HG02870 (cell line): ENCODE results near the gene MYOCD.

Experiments used
- ATAC-seq: cut with Tn5 transposase; IDR thresholded peaks from one replicate; pipeline ENCODE4 v1.9.1; 2021; ENCODE audit warnings: mild to moderate bottlenecking, moderate library complexity; ENCODE audit not compliant: unreplicated experiment

Gene MYOCD

DNA sequence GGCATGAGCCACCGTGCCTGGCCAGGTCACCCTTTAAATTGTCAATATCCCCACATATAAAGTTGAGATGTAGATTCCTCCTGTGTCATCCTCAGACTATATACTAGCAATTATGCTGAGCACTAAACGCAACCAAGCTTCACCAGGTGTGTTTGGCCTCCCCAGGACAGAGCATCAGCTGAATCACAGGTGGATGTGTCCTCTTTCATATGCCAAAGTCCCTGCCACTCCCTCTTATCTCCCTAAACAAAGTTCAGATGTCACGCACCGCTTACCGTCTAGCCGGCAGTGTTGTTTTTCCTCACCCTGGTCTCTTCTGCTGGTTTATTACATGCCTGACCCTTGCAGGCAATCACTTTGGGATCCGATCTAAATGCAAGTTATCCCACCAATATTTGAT is 79.8 kb downstream of the MYOCD start:
- no peak for ATAC-seq

DNA sequence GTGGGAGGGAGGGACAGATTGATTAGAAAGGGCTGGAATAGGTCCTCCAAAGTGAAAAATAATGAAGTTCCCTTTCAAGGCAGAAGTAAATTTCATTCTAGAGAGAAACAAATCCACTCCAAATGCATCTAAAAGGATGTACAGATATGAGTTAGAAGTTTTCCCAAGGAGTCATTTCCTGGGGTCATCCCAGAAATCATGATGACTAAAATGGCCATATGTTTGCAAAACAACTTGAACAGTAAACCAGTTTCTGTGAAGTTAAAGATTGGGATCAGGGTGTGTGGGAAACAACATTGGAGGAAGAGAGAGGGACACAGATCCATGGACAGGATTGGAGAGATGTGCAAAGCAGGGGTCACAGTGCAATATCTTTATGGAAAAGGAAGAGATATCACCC is 91.1 kb downstream of the MYOCD start:
- no peak for ATAC-seq

GRCh38 chr17:12759090-12759489 is 93.4 kb downstream of the MYOCD start:
- no peak for ATAC-seq

DNA sequence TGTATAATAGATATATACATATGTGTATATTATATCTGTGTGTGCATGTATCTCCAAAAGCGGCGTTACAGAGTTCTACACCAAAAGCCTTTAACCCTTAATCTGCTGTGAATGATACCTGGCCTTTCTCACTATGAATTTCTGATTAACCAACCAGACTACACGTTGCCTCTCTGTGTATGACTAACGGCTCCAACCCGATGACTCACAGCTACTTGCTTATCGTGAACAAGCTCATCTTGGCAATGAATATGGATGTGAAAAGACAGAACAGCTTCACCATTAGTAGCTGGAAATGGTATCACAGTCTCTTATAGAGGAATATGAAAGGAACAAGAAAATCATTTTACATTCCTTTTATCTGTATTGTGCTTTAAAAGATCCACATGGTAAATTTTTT is 99.9 kb downstream of the MYOCD start:
- ATAC-seq, result peak; percentile 87

GRCh38 chr17:12768255-12768654 is 102.6 kb downstream of the MYOCD start:
- ATAC-seq, result no peak

DNA sequence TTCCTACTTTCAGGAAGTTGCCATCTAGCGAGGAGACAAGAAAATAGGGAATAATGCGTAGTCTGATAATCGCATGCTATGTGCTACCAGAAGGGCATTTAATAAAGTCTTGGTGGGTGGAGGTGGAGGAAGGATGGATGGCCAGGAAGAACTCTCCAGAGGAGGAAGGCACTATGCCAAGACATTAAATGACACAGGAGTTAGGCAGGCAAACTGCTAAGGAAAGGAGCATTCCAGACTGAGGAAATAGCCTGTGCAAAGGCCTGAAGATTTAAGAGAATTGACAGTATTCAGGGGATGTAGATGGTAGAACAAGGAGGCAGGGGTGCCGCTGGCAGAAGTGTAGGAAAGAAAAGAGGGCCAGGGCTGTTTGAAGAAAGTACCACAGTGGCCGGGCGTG is 104.3 kb downstream of the MYOCD start:
- ATAC-seq, result no peak

DNA sequence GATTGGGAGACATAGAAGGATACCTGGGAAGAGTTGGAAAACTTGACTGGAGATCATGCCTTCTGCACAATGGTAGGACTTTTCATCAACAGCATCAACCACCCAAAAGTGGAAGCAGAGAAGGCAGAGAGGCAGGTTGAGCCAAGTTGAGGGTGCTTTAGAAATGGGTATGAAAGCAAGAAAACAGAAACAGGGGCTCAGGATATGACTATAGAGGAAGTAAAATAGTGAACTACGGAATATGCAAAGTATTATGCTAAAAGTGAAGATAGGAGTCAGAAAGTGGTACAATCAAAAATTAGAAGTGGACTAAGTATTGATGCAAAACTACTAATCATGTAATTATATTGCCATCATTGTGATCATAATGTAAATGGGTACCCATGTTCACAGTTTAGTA is 107.5 kb downstream of the MYOCD start:
- ATAC-seq, result peak; percentile 88

- ATAC-seq, result peak; percentile 82
Observed at GRCh38 chr17:12789075-12789480, 123.4 kb downstream of the MYOCD start.

DNA sequence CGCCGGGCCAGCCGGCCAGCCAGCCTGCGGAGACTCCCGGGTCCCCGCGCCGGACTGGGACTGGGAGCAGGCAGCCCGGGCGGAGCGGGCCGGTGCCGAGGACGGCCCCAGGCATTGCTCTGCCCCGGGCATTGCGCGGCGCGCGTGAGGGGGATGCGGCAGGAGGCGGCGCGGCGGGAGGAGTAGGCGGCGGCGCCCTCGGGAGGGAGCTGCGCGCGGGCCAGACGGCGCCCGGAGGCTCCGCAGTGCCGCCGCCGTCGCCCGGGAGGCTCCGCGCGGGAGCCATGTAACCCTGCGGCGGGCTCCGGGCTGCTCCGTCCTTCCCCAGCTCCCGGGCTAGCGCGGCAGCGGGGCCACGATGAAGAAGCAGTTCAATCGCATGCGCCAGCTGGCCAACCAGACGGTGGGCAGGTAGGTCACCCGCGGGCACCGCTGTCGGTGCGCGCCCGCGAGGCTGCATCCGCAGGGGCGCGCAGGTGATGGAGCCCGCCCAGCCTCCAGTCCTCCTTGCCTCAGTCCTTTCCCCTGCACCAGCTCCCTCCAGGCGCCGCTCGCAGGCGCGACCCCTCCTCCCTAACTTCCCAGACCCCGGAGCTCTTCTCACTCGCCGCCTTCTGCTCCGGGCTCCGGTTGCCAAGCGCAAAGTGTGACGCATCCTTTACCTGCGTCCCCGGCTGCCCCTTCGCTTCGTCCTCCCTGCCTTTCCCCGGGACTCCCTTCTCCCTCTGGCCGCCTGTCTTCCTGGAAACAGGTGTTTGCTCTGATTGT is 124.0 kb downstream of the MYOCD start, which contains the start of gene ARHGAP44:
TSS of gene ARHGAP44 (plus strand) at position 18 of the 768 bp plus-strand sequence. CDS start at position 359, 341 bp downstream.
- peak; percentile 50 for ATAC-seq

GRCh38 chr17:12790249-12791106 is 124.8 kb downstream of the MYOCD start:
- no peak for ATAC-seq

DNA sequence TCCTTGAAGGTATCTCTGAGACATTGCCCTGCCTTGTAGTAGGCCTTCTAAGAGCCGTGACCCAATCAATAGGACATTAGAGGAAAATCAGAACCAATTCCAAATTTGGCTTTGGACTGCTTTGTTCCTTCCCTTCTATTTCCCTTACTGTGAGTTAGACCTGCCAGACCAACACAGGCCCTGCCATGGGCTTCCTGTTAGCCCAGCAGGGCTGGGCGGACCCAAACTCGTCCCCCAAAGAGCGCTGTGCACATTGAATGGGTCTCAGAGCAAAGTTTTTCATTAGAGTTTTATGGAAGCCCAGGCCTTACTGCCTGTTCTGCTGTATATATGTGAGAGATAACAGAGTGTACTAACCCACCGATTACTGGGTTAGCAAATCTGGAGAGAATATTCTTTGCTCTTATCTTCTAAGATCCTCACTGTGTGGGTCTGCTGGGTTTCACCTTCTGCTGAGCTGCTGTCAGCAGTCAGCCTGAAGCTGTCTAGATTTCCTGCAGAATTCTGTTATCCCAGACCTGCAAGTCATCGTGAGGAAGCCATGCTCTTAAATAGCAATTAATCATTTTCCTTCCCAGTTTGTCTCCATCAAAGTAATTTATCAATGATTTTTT is 129.3 kb downstream of the MYOCD start:
- ATAC-seq, result no peak

DNA sequence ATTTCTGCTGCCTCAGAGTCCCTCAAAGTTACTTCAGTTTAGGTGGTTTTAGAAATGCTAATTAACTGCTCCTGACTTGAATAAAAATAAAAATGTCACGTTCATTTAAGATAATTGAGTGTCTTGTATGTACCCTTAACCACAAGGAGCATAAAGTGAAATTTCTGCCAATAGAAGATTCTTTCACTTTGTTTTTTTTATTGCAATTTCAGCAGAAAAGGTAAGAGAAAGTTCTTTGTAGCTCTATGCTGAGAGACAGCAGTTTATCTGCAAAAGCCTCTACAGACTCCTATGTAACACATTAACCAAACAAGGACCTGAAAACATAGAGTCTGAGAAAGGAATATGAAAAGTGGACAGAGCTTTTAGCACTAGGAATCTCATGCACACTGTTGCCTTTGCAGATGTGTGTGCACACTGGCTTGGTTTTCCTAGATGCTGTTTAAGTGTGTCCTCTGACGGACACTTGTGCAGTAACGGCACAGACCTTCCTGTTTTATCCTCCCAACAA is 135.2 kb downstream of the MYOCD start:
- no peak for ATAC-seq

- ATAC-seq, result no peak
Observed at GRCh38 chr17:12806630-12807029, 140.9 kb downstream of the MYOCD start.

DNA sequence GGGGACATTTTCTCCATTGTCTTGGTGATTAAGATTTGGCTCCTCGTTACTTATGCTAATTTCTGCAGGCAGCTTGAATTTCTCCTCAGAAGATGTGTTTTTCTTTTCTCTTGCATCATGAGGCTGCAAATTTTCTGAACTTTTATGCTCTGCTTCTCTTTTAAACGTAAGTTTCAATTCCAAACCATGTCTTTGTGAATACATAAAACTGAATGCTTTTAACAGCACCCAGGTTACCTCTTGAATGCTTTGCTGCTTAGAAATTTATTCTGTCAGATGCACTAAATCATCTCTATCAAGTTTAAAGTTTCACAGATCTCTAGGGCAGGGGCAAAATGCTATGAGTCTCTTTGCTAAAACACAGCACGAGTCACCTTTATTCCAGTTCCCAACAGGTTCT is 143.0 kb downstream of the MYOCD start:
- ATAC-seq, result no peak

DNA sequence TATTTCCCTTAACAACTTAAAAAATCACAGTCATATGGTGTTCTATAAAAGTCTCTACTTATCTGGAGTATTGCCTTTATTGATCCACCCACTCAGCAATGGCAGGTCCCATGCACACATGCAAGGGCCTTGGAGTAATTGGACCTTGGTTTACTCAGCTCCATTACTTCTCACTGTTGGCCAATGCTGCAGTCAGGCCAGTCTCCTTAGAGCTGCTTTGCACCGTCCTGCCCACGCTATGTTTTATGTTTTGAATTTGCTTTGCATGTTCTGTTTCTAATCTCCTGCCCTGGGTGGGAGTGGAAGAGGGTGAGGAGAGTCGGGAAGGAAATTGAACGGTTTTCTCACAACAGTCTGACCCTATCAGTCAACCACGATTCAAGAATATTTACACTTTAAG is 147.2 kb downstream of the MYOCD start:
- ATAC-seq, result no peak

- ATAC-seq, result no peak
Observed at GRCh38 chr17:12813664-12814063, 148.0 kb downstream of the MYOCD start.

DNA sequence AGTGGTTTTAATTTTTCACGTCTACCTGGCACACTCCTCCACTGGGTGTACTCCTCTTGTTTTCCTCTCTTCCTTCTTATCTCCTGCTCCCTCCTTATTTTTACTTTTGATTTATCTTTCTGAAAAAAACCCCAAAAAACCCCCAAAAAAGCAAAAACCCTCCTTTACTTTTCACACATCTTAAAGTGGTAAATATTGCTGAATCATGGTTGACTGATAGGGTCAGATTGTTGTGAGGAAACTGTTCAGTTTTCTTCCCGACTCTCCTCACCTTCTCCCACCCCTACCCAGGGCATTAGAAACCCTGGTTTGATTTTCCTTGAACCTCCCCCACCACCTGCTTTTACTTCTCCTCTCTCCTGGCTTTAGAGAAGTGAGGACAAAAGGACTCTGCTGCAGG is 149.0 kb downstream of the MYOCD start:
- ATAC-seq, result no peak

- peak; percentile 98 for ATAC-seq
Observed at GRCh38 chr17:12815642-12816141, 150.0 kb downstream of the MYOCD start.
